ENCODE measurements around the gene PEAR1.

The PEAR1 gene

DNA sequence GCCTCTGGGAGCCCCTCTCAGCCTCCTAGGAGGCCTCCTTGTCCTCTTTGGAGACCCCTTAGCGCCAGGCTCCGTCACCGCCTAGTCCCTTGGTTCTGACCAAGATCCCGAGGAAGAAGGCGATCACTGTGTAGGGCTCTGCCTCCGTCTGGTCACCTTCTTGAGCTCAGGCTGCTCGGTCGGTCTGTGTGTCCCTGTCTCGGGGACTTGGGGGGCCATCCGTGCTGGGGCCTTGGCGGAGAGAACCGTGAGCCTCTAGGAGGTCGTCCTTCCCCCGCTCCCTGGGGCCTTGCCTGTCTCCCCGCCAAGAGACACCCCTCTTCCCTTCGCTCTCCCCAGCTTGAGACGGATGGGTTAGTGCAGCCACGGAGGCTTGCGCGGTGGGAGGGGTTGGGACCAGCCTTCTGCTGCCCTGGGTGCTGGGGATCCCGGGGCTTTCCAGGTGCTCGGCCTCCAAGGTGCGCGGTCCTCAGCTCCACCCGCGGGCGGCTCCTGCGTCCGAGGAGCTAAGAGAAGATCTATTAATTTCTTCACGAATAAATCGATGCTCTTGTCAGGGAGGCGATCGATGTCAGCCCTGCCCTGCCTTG is 33.9 kb upstream of the PEAR1 start:
- in situ Hi-C loops (cut with MboI; ENCODE audit: low sequenced_read_pairs): no loop called here

DNA sequence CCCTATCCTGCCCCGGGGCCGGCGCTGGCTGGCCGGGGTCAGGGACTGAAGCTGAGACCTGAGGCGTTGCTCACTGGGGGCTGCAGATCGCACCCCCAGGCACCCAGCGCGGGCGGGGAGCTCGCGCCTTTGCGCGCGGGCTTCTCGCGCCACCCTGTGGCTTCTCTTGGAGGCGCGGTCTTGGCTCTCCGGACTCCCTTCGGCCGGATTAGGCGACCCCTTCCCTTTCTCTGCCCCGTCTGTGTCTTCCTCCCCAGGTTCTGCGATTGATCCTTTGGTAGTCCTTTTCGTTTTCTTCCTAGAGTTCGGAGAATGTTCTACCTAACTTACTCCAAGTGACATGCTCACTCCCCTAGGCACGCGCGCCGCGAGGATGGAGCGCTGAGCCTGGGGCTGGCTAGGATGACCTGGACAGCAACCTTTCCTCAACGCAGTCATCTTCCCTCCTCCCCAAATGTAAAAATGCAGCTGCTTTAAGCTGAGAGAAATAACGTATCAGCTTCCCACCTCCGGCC is 33.3 kb upstream of the PEAR1 start:
- in situ Hi-C loops (cut with MboI; ENCODE audit: low sequenced_read_pairs): no loop called here

DNA sequence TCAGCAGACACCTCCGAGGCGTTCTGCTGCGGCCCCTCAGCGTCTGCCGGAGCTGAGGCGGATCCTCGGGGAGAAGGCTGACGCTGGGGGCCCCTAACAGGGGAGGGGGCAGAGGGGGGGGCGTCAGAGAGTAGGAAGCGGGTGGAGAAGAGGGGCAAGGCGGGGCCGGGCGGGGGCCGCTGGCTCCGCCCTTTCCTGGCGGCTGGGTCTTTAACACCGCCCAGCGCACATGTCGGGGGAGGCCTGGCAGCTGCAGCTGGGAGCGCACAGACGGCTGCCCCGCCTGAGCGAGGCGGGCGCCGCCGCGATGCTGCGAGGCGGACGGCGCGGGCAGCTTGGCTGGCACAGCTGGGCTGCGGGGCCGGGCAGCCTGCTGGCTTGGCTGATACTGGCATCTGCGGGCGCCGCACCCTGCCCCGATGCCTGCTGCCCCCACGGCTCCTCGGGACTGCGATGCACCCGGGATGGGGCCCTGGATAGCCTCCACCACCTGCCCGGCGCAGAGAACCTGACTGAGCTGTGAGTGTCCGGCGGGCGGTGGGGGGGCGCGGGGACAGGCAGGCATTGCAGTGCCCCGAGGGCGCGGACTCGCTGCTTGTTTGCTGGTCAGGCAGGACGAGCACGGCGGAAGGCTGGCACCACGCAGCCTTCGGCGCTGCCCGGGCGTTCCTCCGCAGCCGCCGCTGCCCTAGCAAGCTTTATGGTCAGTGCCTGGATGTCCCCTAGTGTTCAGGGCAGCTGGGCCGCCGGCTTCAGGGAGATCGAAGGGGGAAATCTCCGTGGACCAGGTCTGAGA is 32.7 kb upstream of the PEAR1 start, which contains the start of gene NTRK1:
NTRK1 (plus strand) TSS at position 238 of the 796 bp plus-strand sequence; CDS start at position 308, 70 bp downstream.
- in situ Hi-C loops (cut with MboI; ENCODE audit: low sequenced_read_pairs): no loop called here

DNA sequence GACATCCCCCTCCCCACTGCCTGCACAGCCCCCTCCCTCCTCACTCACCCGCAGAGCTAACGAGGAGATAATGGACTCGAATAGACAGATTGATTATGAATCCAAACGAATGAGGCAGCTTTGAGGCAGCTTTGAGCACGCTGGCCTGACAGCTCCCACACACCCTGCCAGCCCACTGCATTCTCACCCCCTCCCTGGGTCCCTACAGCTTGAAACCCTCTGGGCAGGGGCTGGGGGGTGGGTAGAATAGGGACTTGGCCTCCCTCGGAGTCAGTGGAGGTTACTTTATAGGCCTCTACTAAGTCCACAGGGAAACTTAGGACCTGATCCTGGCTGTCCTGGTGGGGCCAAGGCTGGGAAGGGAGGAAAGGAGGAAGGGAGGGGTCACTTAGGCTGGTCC is 30.9 kb upstream of the PEAR1 start:
- in situ Hi-C loops (cut with MboI; ENCODE audit: low sequenced_read_pairs): no loop called here

DNA sequence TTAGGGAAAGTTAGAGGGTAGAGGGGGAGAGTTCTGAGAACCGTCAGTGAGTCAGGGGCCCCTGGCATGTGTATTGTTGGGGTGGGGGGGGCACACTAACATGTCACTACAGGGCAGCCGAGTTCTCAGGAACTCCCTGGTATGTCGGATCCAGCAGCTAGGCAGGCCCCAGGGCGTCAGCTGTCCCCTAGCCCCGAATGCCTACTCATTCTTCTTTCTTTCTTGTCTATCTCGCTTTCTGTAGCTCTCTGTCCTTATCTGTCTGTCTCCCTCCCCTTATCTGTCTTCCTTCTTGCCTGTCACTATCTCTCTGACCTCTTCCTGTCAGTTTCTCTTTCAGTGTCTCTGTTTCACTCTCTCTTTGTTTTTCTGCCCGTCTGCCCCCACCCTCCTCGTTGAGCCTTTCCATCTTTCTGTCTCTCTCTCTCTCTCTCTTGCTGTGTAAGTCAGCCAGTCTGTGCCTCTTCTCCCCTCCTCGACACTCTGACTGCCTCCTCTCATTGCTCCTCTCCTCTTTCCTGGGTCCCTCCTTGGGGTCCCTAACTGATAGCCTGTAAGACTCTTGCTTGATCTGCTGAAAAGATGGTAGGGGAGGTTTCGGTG is 30.4 kb upstream of the PEAR1 start:
- in situ Hi-C loops (cut with MboI; ENCODE audit: low sequenced_read_pairs): no loop called here

DNA sequence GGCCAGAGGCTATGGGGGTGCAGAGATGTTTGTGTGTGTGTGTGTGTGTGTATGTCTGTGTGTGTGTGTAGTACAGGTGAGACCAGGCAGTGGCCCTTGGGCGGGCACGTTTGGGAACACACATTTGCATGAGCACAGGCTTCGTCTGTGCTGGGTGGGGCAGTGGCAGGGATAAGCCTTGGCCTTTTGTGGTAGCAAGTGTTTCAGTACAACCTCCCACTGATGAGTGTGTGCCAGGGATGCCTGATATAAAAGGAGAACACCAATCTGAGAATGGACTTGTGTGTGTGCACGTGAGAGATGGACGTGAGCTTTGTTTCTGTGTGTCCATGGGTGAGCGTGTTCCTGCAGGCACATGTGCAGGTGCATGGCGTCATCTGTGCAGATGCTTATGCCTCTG is 29.9 kb upstream of the PEAR1 start:
- in situ Hi-C loops (cut with MboI; ENCODE audit: low sequenced_read_pairs): no loop called here

DNA sequence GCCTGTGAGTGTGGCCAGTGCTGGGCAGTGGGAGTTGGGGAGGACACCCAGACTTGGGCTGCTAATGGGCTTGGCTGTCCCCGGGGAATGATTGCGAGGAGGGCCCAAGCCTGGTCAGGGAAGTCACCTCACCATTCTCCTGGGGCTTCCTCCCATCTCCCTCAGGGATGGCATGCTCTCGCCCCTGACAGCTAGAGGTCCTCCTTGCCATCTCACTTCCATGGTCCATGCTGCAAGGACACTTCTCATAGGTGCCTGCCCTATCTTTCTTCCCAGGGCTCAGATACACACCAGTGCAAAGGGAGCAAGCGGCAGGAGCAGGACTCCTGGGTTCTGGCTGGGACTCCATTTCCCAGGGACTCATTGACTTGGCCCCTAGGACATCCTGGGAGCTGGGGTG is 28.7 kb upstream of the PEAR1 start:
- in situ Hi-C loops (cut with MboI; ENCODE audit: low sequenced_read_pairs): no loop called here

DNA sequence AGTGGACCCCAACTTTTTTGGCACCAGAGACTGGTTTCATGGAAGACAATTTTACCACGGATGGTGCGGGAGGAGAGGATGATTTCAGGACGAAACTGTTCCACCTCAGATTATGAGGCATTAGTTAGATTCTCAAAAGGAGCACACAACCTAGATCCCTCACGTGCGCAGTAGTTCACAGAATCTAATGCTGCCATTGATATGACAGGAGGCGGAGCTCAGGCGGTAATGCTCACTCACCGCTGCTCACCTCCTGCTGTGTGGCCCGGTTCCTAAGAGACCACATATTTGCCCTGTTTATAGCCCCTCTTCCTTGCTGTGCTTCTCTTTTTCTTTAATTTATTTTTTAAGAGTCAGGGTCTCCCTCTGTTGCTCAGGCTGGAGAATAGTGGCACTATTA is 28.3 kb upstream of the PEAR1 start:
- in situ Hi-C loops (cut with MboI; ENCODE audit: low sequenced_read_pairs): no loop called here

DNA sequence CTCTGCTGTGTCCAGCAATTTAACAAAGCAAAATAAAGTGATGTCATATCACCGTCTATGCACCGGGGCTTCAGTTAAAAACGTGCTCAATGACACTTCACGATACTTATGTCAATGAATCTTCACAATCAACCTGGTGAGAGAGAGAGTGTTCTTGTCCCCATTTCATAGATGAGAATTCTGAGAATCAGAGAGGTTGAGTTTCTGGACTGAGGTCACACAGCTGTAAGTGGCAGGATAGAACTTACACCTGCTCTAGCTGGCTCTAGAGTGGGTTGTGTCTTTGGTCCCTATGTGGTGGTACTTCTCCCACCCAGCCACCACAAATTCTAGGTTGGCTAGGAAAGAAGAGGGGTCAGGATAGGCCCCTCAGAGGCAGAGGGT is 27.7 kb upstream of the PEAR1 start:
- in situ Hi-C loops (cut with MboI; ENCODE audit: low sequenced_read_pairs): no loop called here

DNA sequence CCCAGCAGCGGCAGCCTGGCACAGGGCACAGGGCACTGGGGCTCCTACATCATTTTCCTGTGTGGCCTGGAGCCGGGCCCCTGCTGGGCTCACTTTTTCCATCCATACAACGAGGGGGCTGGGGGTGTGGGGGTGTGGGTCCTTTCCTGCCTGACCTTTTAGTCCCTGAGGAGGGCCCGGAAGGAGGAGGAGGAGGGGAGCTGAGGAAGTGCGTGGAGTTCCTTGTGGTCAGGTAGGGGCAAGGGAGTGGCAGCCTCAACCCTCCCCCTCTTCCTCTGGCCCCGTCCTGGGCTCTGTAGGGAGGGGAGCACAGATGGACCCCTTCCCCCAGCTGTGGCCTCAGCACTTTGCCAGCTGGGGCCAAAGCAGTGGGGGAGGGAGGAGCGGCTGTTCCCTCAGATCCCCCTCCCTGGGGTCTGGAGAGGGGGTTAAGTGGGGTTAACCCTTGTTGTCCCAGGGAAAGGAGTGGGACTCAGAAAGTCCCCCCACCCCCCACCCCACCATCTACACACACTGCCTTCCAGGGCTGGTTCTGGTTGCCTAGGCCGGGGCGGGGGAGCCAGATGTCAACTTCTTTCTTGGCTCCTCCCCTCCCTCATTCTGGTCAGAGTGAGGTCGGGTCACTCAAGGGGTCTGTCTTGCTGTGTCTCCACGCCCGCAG is 27.1 kb upstream of the PEAR1 start:
- in situ Hi-C loops (cut with MboI; ENCODE audit: low sequenced_read_pairs): no loop called here

DNA sequence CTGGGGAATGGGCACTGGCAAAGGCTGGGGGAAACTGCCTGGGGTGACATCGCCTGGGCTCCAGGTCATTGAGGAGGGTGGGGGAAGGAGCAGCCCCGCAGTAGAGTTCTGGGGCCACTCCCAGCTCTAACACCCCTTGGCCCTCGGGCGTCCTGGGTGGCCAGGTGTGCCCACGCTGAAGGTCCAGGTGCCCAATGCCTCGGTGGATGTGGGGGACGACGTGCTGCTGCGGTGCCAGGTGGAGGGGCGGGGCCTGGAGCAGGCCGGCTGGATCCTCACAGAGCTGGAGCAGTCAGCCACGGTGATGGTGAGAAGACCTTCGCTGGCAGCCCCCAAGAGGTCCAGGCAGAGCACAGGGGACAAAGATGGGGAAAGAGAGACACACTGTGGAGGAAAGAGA is 25.2 kb upstream of the PEAR1 start:
- in situ Hi-C loops (cut with MboI; ENCODE audit: low sequenced_read_pairs): no loop called here

DNA sequence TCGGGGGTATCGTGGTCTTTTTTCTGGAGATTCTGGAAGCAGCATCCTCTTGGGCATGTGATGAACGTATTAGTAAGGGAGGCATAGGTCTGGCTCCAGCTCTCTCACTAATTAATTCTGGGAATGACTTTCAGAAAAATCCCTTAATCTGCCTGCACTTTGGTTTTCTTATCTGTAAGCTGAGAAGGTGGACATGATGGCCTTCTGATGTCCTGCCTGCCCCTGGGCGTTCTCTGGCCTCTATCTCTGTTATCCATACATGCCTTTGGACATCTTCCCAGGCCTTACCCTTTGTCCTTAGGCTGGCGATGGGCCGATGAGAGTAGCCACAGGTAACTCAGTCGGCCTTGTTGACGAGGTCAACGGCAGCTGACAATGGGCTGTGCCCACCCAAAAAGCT is 24.1 kb upstream of the PEAR1 start:
- in situ Hi-C loops (cut with MboI; ENCODE audit: low sequenced_read_pairs): no loop called here

DNA sequence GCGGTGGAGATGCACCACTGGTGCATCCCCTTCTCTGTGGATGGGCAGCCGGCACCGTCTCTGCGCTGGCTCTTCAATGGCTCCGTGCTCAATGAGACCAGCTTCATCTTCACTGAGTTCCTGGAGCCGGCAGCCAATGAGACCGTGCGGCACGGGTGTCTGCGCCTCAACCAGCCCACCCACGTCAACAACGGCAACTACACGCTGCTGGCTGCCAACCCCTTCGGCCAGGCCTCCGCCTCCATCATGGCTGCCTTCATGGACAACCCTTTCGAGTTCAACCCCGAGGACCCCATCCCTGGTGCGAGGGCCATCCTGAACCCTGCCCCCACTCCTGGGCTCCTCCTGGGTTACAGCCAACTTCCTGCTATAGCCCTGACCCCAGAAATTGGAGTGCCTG is 19.9 kb upstream of the PEAR1 start:
- in situ Hi-C loops (cut with MboI; ENCODE audit: low sequenced_read_pairs): no loop called here

DNA sequence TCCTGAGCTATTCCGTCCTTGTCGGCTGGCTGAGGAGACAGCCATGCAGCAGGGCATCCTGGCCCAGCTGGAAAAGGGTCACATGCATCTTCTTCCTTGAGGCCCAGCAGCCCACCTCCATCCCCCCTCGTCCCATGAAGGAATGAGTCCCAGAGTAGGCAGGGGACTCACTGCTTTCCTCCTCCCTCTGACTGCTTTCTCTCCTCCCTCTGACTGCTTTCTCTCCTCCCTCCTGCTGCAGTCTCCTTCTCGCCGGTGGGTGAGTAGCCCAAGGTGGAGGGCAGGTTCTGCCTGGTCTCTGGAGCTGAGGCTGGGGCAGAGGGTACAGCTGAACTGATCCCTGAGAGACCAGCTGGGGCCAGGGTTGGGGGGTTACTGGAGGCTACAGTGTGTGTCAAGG is 19.4 kb upstream of the PEAR1 start:
- in situ Hi-C loops (cut with MboI; ENCODE audit: low sequenced_read_pairs): no loop called here

DNA sequence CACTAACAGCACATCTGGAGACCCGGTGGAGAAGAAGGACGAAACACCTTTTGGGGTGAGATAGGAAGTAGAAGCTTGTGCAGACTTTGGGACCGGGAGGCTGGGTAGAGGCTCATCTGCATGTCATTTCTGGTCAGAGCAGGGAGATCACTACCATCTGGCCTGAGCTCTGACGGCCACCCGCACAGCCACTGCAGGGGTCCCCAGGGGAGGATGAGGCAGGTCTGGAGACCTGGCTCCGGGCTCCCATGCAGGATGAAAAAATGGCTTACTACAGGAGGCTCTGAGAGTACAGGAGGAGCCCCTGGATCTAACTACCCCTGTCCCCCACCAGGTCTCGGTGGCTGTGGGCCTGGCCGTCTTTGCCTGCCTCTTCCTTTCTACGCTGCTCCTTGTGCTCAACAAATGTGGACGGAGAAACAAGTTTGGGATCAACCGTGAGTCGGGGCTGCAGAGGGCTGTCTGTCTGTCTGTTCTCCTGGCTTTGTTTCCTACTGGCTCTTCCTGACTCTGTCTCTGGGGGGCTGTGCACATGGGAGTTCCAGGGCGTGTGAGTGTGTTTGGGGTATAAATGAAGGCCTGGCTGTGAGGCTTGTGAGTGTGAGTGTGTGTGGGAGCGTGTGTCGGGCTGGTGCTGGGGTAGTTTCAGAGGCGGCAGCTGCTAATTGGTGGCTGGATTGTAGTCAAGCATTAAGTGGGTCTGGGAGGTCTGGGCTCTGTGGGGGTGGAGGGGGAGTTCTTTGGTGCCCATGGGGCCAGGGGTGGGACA is 18.8 kb upstream of the PEAR1 start:
- in situ Hi-C loops (cut with MboI; ENCODE audit: low sequenced_read_pairs): no loop called here

DNA sequence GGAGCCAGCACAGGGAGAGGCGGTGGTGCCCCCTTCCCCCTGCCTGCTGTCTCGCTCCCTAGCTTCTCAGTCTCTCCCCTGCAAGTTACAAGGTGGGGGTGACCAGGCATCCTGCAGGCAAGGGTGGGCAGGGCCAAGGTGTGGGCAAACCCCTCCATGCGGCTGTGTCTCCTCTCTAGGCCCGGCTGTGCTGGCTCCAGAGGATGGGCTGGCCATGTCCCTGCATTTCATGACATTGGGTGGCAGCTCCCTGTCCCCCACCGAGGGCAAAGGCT is 18.2 kb upstream of the PEAR1 start:
- in situ Hi-C loops (cut with MboI; ENCODE audit: low sequenced_read_pairs): no loop called here

DNA sequence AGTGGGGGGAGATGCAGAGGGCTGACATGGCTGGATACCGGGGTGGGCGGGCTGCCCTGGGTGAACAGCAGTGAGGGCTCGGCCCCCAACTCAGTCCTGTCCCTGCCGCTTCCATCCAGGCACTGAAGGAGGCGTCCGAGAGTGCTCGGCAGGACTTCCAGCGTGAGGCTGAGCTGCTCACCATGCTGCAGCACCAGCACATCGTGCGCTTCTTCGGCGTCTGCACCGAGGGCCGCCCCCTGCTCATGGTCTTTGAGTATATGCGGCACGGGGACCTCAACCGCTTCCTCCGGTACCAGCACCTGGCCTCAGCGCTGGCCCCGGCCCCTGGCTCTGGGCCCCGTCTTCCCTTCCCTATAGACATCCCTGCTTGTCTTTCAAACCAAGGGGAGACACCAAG is 17.2 kb upstream of the PEAR1 start:
- in situ Hi-C loops (cut with MboI; ENCODE audit: low sequenced_read_pairs): no loop called here

DNA sequence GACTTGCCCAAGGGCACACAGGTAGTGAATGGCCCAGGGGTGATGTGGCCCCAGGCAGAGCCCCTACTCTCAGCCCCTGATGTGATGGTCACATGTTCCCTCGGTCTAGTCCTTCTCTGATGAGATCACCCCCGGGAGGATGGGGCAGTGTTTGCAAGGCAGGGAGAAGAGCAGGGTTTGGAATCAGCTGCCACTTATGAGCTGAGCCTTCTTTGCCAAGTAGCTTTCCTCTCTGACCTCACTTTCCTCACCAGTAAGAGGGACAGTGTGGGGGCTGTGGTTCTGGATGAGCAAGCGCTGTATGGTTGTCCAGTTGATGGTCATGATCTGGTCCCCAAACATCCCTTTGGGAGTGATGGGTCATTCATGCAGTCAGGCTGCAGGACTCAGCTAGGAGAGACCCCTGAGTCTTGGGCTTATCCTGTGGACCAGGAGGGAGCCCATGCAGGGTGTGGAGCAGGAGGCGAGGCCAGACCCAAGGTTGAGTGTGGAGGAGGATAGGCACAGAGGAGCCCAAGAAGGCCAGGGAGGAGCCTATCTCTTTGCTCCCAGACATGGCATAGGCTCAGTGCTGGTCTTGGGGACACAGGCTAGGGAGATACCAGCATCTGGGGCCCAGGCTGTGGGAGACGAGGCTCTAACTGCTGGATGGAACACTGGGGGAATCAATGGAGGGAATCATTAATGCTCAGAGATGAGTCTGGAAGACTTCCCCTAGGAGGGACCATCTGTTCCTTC is 15.9 kb upstream of the PEAR1 start:
- in situ Hi-C loops (cut with MboI; ENCODE audit: low sequenced_read_pairs): no loop called here

DNA sequence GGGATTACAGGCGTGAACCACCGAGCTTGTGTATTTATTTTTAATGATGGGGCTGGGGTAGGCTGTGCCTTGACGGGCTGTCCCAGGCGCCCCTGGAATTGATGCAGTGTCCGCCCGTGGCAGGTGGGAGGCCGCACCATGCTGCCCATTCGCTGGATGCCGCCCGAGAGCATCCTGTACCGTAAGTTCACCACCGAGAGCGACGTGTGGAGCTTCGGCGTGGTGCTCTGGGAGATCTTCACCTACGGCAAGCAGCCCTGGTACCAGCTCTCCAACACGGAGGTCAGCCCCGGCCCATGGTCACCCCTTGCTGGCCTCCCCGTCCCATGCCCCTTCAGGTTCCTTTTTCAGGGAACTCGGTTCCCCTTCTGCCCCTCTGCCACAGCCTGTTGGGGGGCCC is 13.6 kb upstream of the PEAR1 start:
- in situ Hi-C loops (cut with MboI; ENCODE audit: low sequenced_read_pairs): loop anchor here (10.0 kb wide), 1 partner anchor 85 kb away; no protein-coding TSS in a partner anchor

DNA sequence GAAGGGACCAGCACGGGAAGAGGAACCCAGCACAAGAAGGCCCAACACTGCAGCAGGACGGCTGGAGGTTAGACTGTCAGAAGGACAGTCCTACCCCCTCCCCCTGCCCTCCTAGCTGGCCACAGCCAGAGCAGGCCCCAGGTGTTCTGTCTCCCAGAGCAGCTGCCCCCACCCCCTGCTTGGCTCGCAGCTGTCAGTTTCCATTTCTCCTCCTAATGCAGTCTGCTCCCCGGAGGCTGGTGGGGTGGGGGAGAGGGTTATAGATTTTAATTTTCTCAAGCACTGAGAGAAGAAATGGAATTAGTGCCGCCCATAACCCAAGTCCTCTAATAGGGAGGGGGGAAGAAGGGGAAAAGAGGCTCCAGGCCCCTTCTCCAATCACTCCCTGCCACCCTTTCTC is 13.0 kb upstream of the PEAR1 start:
- in situ Hi-C loops (cut with MboI; ENCODE audit: low sequenced_read_pairs): loop anchor here (10.0 kb wide), 1 partner anchor 86 kb away; no protein-coding TSS in a partner anchor
